ENCODE measurements around the gene GPAM. TPM values are rescaled to one million over a fixed set of nuclear protein-coding genes. Genes with fewer than 3 reads are reported as not detected.
A peak's percentile ranks its signal among the peaks of the same experiment; 100 is the strongest.

Gene GPAM
- total RNA-seq, 1 donor = 10.5 TPM

GRCh38 chr10:112184379-112184778, 814 bp upstream of the GPAM start:
- H3K79me2 ChIP-seq (ENCODE audit: insufficient read depth, low read length) = peaks cover 7% of the 10 kb centered on the region
- TF ChIP-seq CTCF (IDR thresholded peaks at IDR 0.05; ENCODE audit: extremely low read depth, low read depth, low read length) = no peak
- H3K9me3 ChIP-seq (ENCODE audit: low read depth, low read length) = no peaks in the 10 kb centered on the region
- H2AFZ ChIP-seq (ENCODE audit: low read length) = peak overlapping the region; percentile 91
- H3K4me3 ChIP-seq (ENCODE audit: insufficient read depth, low read length) = peak overlapping the region; percentile 92
- H3K4me2 ChIP-seq (ENCODE audit: insufficient read depth, low read length) = peak overlapping the region; percentile 98
- no peaks in the 10 kb centered on the region for H3K27me3 ChIP-seq (ENCODE audit: insufficient read depth, low read length)
- peaks cover 18% of the 10 kb centered on the region for H3K4me1 ChIP-seq (ENCODE audit: insufficient read depth, low read length)
- no peak for DNase-seq (ENCODE audit: insufficient read length, low spot score, missing footprints)
- no peaks in the 10 kb centered on the region for H4K20me1 ChIP-seq (ENCODE audit: insufficient read depth, low read length)
- H3K36me3 ChIP-seq (ENCODE audit: insufficient read depth, low read length) = peaks cover 3% of the 10 kb centered on the region
- peak overlapping the region; percentile 86 for H3K27ac ChIP-seq (ENCODE audit: low read depth, low read length)

- no peaks in the 10 kb centered on the region for H3K27me3 ChIP-seq (ENCODE audit: insufficient read depth, low read length)
- H3K36me3 ChIP-seq (ENCODE audit: insufficient read depth, low read length) = peaks cover 4% of the 10 kb centered on the region
- H3K27ac ChIP-seq (ENCODE audit: low read depth, low read length) = peak overlapping the region; percentile 86
- H3K4me3 ChIP-seq (ENCODE audit: insufficient read depth, low read length) = peak overlapping the region; percentile 92
- no peak for DNase-seq (ENCODE audit: insufficient read length, low spot score, missing footprints)
- TF ChIP-seq CTCF (IDR thresholded peaks at IDR 0.05; ENCODE audit: extremely low read depth, low read depth, low read length) = no peak
- H3K9me3 ChIP-seq (ENCODE audit: low read depth, low read length) = no peaks in the 10 kb centered on the region
- peak overlapping the region; percentile 91 for H2AFZ ChIP-seq (ENCODE audit: low read length)
- no peaks in the 10 kb centered on the region for H4K20me1 ChIP-seq (ENCODE audit: insufficient read depth, low read length)
- H3K4me2 ChIP-seq (ENCODE audit: insufficient read depth, low read length) = peak overlapping the region; percentile 98
- peaks cover 7% of the 10 kb centered on the region for H3K79me2 ChIP-seq (ENCODE audit: insufficient read depth, low read length)
- peaks cover 18% of the 10 kb centered on the region for H3K4me1 ChIP-seq (ENCODE audit: insufficient read depth, low read length)
Measured at GRCh38 chr10:112184052-112184371, 447 bp upstream of the GPAM start.

- Histone ChIP-seq H3K4me1 (ENCODE audit: insufficient read depth, low read length) (peaks cover 18% of the 10 kb centered on the region), H4K20me1 (ENCODE audit: insufficient read depth, low read length) (no peaks in the 10 kb centered on the region), H3K27ac (ENCODE audit: low read depth, low read length) (peak overlapping the region; percentile 86), H3K36me3 (ENCODE audit: insufficient read depth, low read length) (peaks cover 14% of the 10 kb centered on the region), H2AFZ (ENCODE audit: low read length) (peak overlapping the region; percentile 91), H3K9me3 (ENCODE audit: low read depth, low read length) (no peaks in the 10 kb centered on the region), H3K4me2 (ENCODE audit: insufficient read depth, low read length) (peak overlapping the region; percentile 98), H3K27me3 (ENCODE audit: insufficient read depth, low read length) (no peaks in the 10 kb centered on the region), H3K79me2 (ENCODE audit: insufficient read depth, low read length) (peaks cover 7% of the 10 kb centered on the region), H3K4me3 (ENCODE audit: insufficient read depth, low read length) (peak overlapping the region; percentile 92)
- no peak for DNase-seq (ENCODE audit: insufficient read length, low spot score, missing footprints)
- TF ChIP-seq CTCF (IDR thresholded peaks at IDR 0.05; ENCODE audit: extremely low read depth, low read depth, low read length) = no peak
Measured at GRCh38 chr10:112182784-112183328, 709 bp downstream of the GPAM start.

- peak overlapping the region; percentile 40 for H3K27ac ChIP-seq (ENCODE audit: low read depth, low read length)
- H4K20me1 ChIP-seq (ENCODE audit: insufficient read depth, low read length) = no peaks in the 10 kb centered on the region
- H3K79me2 ChIP-seq (ENCODE audit: insufficient read depth, low read length) = no peaks in the 10 kb centered on the region
- H3K4me1 ChIP-seq (ENCODE audit: insufficient read depth, low read length) = no peaks in the 10 kb centered on the region
- peaks cover 54% of the 10 kb centered on the region for H3K36me3 ChIP-seq (ENCODE audit: insufficient read depth, low read length)
- no peak for DNase-seq (ENCODE audit: insufficient read length, low spot score, missing footprints)
- H2AFZ ChIP-seq (ENCODE audit: low read length) = no peak overlapping the region
- no peak overlapping the region for H3K4me3 ChIP-seq (ENCODE audit: insufficient read depth, low read length)
- H3K4me2 ChIP-seq (ENCODE audit: insufficient read depth, low read length) = no peak overlapping the region
- H3K9me3 ChIP-seq (ENCODE audit: low read depth, low read length) = no peaks in the 10 kb centered on the region
- no peaks in the 10 kb centered on the region for H3K27me3 ChIP-seq (ENCODE audit: insufficient read depth, low read length)
- TF ChIP-seq CTCF (IDR thresholded peaks at IDR 0.05; ENCODE audit: extremely low read depth, low read depth, low read length) = no peak
Measured at GRCh38 chr10:112177247-112177646, 6.3 kb downstream of the GPAM start.
